Cortex of kidney (tissue), 1 donor: Measurements from ENCODE around the gene NBAS.

Experiments
- DNase-seq: peaks from one replicate; lab custom pipeline; 2025; lab: John Stamatoyannopoulos, UW

The NBAS gene

GRCh38 chr2:15560988-15561573, at the start of gene NBAS:
NBAS (minus strand) TSS chr2:15561334; CDS start chr2:15561304, 30 bp downstream.
- no peak for DNase-seq

- DNase-seq: no peak
Measured at GRCh38 chr2:15610430-15610952, 49.4 kb upstream of the NBAS start.

- DNase-seq: no peak
Measured at GRCh38 chr2:15609341-15610042, 48.4 kb upstream of the NBAS start.

GRCh38 chr2:15608392-15608761, 47.2 kb upstream of the NBAS start:
- no peak for DNase-seq

- DNase-seq: no peak
Measured at GRCh38 chr2:15607709-15608391, 46.7 kb upstream of the NBAS start.

GRCh38 chr2:15606481-15607441, 45.6 kb upstream of the NBAS start:
- no peak for DNase-seq

GRCh38 chr2:15605721-15606120, 44.6 kb upstream of the NBAS start:
- no peak for DNase-seq

GRCh38 chr2:15603948-15604347, 42.8 kb upstream of the NBAS start:
- DNase-seq: no peak

GRCh38 chr2:15603044-15603765, 42.1 kb upstream of the NBAS start:
- no peak for DNase-seq

- no peak for DNase-seq
Measured at GRCh38 chr2:15602393-15602792, 41.3 kb upstream of the NBAS start.

- DNase-seq: no peak
Measured at GRCh38 chr2:15601681-15602080, 40.5 kb upstream of the NBAS start.

- DNase-seq: no peak
Measured at GRCh38 chr2:15599994-15600393, 38.9 kb upstream of the NBAS start.

- no peak for DNase-seq
Measured at GRCh38 chr2:15596968-15597367, 35.8 kb upstream of the NBAS start.

GRCh38 chr2:15596350-15596749, 35.2 kb upstream of the NBAS start:
- no peak for DNase-seq

- no peak for DNase-seq
Measured at GRCh38 chr2:15595936-15596335, 34.8 kb upstream of the NBAS start.

GRCh38 chr2:15595342-15595905, 34.3 kb upstream of the NBAS start:
- no peak for DNase-seq

- no peak for DNase-seq
Measured at GRCh38 chr2:15594291-15595256, 33.4 kb upstream of the NBAS start.

GRCh38 chr2:15593327-15593705, 32.2 kb upstream of the NBAS start:
- DNase-seq: no peak

- peak; percentile 53 for DNase-seq
Measured at GRCh38 chr2:15591692-15592463, 30.7 kb upstream of the NBAS start, which contains the start of gene DDX1. DDX1 (plus strand) TSS chr2:15591868; CDS start chr2:15591934, 66 bp downstream.
